Erythroblast (primary cell): Measurements from ENCODE around the gene KIF20B.
"Not testable (repeated sequence)": the region's sequence is repeated elsewhere in the genome, so short reads cannot be mapped to it uniquely, and the experiment has no call there.

Experiments used
- DNase-seq, 2 experiments: peaks; one replicate each; lab custom pipeline; 2025; lab: John Stamatoyannopoulos, UW
- GATA1 ChIP-seq: IDR thresholded peaks from 2 replicates; pipeline ENCODE4 v1.6.1; 2011; ENCODE audit warnings: low read depth, mild to moderate bottlenecking, control low read depth, low read length, moderate library complexity
- POLR2A ChIP-seq: IDR thresholded peaks from 2 replicates; pipeline ENCODE4 v1.6.1; 2011; ENCODE audit warnings: mild to moderate bottlenecking, low read length

KIF20B gene

DNA sequence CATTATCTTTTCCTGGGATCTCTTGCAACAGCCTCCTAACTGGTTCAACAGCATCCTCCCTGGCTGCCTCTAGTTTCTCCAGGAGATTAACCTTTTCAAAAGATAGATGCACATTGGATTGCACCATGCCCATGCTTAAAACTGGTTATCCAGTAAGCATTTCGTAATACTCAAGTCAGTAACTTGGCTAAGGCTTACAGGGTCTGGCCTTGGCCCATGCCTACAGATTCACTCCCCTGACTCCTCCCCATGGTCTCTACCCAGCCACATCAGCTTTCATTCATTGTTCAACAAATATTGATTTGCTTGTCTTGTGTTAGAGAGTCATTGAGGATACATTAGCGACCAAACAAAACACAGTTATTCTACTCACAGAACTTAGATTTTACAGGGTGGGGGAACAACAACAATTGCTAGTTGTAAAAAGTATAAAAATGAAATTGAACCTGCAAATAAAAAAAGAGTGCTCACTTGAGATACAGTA lies 1.8 kb upstream of the KIF20B start:
- no peak for TF ChIP-seq GATA1
- no peak for TF ChIP-seq POLR2A

DNA sequence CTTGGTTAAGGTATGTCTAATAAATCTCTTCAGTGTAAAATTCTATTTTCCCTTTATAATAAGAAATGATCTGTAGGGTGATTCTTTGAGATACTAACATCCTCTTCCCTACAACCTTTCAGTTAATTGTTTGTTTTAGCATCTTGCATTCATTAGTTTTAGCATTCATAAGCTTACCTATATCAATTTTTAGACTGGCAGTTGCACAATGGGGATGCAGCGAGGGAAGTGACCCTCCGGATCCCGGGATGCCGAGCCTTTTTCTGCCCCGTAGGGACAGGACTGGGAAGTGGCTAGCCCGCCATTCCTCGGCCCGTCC lies 508 bp upstream of the KIF20B start:
- TF ChIP-seq GATA1 (no peak), POLR2A (no peak)
- DNase-seq: no peak

More for the DNA sequence above, 1.8 kb upstream of the KIF20B start:
- DNase-seq: no peak

DNA sequence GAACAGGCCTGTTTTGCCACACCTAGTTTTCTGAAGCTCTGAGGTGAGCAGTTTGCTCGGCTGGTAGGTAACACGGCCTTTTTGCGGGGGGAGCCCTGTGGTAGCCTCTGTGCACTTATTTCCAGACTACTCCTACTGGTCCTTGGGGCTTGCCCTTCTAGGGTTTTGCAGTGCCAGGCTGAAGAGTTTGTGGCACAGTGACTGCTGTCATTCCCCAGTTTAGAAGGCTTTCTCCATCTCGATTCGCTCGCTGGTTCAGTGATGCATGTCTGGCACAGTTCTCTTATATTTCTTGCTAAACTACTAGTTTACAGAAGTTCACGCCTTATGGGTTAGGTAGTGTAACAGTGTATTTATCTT lies 711 bp downstream of the KIF20B start:
- TF ChIP-seq GATA1 (no peak), POLR2A (no peak)
- peak; percentile 61 to 75 for DNase-seq

DNA sequence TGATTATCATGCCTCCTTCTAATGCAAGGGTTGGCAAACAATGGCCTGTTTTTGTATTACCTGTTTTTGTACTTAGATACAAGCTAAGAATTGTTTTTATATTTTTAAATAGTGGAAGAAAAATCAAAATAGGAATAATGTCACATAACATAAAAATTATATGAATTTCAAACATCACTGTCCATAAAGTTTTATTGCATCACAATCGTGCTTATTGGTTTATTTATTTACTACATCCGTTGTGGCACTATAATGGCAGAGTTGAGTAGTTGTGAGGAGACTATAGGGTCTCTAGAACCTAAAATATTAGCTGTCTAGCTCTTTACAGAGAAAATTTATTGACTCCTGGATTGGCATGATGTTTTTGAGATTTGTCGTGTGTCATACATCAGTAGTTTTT lies 4.1 kb downstream of the KIF20B start:
- no peak for DNase-seq

DNA sequence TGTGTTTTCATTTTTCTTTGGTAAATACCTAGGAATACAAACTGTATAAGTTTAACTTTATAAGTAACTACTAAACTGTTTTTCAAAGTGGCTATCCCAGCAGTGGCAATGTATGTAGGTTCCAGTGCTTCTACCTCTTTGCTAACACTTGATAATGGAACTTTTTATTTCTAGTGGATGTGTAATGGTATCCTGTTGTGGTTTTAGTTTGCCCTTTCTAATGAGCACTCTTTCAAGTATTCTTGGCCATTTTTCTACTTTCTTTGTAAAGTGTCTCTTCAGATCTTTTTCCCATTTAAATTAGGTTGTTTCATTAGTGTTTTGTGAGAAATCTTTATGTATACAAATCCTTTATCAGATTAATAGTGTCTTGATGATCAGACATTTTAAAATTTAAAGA lies 4.6 kb downstream of the KIF20B start:
- DNase-seq: no peak
- no peak for TF ChIP-seq POLR2A
- TF ChIP-seq GATA1: no peak

More for the DNA sequence above, 4.1 kb downstream of the KIF20B start:
- TF ChIP-seq GATA1 (no peak), POLR2A (no peak)

DNA sequence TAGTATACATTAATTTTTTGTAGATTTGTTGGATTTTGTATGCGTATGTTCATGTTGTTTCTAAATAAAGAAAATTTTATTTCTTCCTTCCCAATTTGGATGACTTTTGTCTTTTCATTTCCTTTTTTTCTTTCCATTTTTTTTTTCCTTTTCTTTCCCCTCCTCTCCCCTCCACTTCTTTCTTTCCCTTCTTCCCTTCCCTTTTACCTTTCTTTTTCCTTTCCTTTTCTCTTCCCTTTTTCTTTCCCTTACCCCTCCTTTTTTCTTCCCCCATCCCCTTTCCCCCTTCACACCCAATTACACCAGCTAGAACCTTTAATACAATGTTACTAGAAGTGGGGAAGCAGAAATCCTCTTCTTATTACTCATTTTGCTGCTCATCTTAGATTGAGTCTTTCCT lies 6.0 kb downstream of the KIF20B start:
- TF ChIP-seq POLR2A (no peak), GATA1 (no peak)
- DNase-seq: no peak

DNA sequence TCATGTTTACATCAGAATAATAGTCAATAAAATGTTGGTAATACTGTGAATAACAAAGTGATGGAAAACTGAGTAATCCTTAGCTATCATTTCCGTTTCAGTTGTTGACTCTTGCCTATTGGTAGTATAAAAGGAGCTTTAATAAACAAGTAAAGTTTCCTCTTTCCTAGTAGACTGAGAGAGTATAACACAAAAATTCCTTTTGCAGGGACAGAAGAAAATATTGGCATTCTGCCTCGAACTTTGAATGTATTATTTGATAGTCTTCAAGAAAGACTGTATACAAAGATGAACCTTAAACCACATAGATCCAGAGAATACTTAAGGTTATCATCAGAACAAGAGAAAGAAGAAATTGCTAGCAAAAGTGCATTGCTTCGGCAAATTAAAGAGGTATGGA lies 9.4 kb downstream of the KIF20B start:
- TF ChIP-seq POLR2A (no peak), GATA1 (no peak)
- DNase-seq: no peak

DNA sequence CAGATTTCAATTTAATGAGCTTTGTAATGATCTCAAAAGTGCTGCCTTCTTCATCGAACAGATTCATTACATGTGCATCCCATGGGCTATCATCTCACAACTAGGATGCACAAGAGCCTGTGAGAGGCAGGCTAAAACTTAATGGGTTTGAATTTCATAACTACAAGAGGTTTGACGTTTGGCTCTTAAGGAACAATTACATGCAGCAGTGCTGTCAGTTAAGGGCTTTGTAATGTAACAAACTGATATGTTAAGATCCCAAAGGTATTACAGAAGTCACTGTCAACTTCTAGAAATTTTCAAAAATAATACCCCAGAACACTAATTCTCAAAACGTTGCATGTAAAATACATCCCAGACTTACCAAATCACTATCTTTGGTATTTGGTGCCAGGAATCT lies 33.2 kb downstream of the KIF20B start:
- DNase-seq: no peak
- TF ChIP-seq POLR2A (no peak), GATA1 (no peak)

DNA sequence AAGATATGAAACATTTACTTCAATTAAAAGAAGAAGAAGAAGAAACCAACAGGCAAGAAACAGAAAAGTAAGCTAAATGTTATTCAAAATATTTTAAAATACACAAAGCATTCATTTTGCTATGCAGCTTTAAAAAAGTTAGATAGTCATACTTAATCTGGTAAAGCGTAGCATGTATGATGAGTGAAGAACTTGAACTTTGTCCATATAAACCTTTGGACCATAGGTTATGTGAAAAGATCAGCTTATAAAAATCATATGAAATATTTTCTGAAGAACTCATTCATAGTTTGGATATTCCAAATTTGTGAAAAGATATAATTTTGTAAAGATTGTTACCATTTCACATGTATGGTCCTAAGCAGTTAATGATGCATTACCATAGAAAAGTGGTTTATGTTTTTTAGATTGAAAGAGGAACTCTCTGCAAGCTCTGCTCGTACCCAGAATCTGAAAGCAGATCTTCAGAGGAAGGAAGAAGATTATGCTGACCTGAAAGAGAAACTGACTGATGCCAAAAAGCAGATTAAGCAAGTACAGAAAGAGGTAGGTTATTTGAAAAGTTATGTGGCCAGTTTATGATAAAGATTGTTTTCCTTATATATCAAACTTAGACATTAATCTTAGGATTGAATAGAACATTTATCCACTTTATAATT lies 37.3 kb downstream of the KIF20B start:
- TF ChIP-seq GATA1 (no peak), POLR2A (no peak)
- no peak for DNase-seq

DNA sequence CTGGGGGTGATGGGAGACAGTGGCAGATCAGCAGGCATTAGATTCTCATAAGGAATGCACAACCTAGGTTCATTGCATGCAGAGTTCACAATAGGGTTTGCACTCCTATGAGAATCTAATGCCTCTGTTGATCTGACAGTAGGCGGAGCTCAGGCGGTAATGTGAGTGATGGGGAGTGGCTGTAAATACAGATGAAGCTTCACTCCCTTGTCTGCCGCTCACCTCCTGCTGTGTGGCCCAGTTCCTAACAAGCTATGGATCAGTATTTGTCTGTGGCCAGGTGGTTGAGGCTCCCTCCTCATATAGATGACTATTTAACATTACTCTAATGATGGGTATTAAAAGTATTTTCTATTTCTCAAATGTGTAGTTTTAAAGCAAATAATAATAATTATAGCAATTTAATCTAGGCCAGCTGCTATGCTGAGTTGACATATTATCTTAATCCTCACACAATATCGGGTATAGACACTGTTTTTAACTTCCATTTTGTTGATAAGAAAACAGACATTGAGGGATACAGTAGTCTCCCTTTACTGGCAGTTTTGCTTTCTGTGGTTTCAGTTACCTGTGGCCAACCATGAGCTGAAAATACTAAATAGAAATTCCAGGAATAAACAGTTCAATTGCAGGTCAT lies 39.9 kb downstream of the KIF20B start:
- TF ChIP-seq POLR2A (no peak), GATA1 (no peak)
- peak; percentile 4 to 16 for DNase-seq

DNA sequence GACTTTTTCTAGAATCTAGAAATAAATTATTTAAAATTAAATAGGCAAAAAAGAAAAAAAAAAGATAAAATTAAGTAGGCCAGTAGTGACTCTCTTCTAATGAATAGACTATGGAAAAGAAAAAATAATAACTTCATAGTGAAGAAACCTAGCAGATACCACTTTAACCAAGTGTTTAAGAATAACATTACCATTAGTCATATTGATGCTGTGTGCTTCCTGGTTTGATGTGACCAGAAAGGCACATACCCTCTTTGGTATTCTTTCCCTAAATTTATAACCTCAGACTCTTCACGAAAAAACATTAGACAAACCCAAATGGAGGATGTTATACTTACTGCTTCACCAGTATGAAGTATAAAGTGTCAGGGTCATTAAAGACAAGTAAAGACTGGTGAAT lies 42.6 kb downstream of the KIF20B start:
- TF ChIP-seq GATA1 (no peak), POLR2A (no peak)
- DNase-seq: no peak

DNA sequence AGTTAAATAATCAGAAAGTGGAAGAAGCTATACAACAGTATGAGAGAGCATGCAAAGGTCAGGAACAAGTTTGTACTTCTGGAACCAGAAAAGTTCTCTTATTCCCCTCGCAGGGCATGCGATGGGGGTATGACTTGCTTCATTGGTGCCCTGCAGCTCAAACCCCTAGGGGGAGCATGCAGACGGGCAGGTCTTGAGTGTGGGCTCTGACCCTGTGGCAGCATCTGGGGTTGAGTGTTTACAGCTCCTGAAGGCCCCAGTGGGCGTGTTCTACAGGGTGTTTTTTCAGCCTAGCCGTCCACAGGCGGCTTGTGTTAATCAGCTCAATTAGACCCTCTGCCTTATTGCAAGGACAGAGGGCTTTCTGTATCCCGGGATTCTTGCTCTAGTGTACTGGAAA lies 44.5 kb downstream of the KIF20B start:
- DNase-seq: no peak

DNA sequence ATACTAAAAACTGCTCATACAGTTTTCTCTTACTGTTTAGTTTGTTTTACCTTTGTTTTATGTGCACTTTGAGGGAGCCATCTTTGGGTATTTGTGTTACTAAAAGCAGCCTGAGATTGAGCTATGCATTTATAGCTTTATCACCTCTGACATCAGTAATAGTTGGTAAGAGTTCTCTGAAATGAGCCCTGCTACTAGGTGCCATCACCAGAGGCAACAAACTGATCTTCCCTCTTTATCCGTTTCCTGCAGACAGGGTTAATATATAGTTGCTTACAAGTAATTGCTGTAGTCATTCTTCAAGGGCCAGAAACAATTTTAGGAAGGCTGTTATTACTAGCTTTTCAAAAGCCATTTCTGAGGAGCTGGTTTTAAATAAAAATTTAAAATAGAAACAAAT lies 49.1 kb downstream of the KIF20B start:
- TF ChIP-seq GATA1 (no peak), POLR2A (no peak)
- DNase-seq: peak; percentile 4 to 14

More for the DNA sequence above, 44.5 kb downstream of the KIF20B start:
- TF ChIP-seq GATA1 (no peak), POLR2A (no peak)

DNA sequence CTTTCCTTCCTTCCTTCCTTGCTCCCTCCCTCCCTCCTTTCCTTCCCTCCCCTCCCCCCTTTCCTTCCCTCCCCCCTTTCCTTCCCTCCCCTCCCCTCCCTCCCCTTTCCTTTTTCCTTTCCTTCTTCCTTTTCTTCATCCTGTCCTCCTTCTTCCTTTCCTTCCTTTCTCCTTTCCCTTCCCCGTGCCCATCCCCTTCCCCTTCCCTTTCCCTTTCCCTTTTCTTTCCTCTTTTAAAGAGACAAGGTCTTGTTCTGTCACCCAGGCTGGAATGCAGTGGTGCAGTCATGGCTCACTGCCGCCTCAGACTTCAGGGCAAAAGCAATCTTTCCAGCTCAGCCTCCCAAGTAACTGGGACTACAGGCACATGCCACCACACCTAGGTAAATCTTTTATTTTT lies 54.0 kb downstream of the KIF20B start:
- TF ChIP-seq POLR2A (no peak), GATA1 (no peak)
- no peak for DNase-seq

DNA sequence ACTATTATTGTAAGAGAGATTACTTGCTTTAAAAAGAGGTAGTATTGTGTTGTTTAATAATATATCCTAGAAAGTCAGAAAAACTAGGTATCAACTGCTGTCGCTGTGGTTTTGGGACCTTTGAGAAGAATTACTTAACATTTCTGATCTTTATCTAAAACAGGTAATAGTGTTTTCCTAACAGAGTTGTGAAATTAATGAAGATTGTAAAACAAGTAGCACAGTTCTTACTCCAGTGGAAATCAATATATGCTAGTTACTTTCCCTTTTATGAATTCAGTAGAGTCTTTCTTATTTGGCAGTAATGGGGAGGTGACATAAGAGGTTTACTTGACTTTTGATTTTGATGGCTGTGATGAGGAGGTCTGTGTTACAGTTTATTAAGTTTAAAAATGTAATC lies 58.1 kb downstream of the KIF20B start:
- TF ChIP-seq GATA1: no peak
- TF ChIP-seq POLR2A: no peak
- DNase-seq: no peak

DNA sequence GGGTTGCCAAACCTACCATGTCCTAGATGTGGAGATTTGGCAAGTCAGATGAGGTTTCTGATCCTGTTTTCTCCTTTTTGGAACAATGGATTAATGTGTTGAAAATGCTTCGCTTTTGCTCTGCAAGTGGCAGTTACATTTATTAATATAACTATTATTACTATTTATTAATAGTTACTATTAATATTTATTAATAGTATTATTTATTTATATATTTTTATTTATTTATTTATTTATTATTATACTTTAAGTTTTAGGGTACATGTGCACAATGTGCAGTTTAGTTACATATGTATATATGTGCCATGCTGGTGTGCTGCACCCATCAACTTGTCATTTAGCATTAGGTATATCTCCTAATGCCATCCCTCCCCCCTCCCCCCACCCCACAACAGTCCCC lies 62.3 kb downstream of the KIF20B start:
- DNase-seq: not testable (repeated sequence)
